ENCODE measurements around the gene TPD52L1.

Gene TPD52L1

GRCh38 chr6:125301435-125302391 is 148.1 kb downstream of the TPD52L1 start, which contains the start of gene HDDC2:
Gene HDDC2 (minus strand): TSS chr6:125301967. CDS start chr6:125301932, 35 bp downstream.
- DNase-seq = peak; percentile 83
- peaks cover 0 to 7% of the 10 kb centered on the region in 2 experiments for H3K27me3 ChIP-seq (ENCODE audit: control insufficient read depth in 1 of 2, insufficient read depth in 1 of 2, low read length in 2 of 2)
- H3K4me1 ChIP-seq (ENCODE audit: control insufficient read depth, insufficient read depth, low read depth, low read length) = peaks cover 2% of the 10 kb centered on the region
- H4K8ac ChIP-seq (ENCODE audit: low read length) = peak within 1 kb of the TSS; percentile 99
- H4K91ac ChIP-seq (ENCODE audit: low read length) = peak within 1 kb of the TSS; percentile 99
- WGBS = 6% methylated on average over 57 of the region's 67 CpGs
- peaks cover 4 to 34% of the 10 kb centered on the region in 2 experiments for H3K36me3 ChIP-seq (ENCODE audit: control insufficient read depth in 1 of 2, insufficient read depth in 2 of 2, low read depth in 1 of 2, low read length in 2 of 2)
- peak within 1 kb of the TSS; percentile 92 for H2BK15ac ChIP-seq (ENCODE audit: low read depth, poor library complexity, severe bottlenecking)
- peak within 1 kb of the TSS; percentile 83 for H3K27ac ChIP-seq (ENCODE audit: low read length, poor library complexity, severe bottlenecking)
- peak within 1 kb of the TSS; percentile 87 for H2AK5ac ChIP-seq (ENCODE audit: low read length, severe bottlenecking)
- H3K4me2 ChIP-seq (ENCODE audit: low read length, poor library complexity, severe bottlenecking) = peak within 1 kb of the TSS; percentile 70
- peak within 1 kb of the TSS; percentile 91 for H2BK5ac ChIP-seq (ENCODE audit: low read depth, low read length, poor library complexity, severe bottlenecking)
- H2AFZ ChIP-seq (ENCODE audit: low read depth, low read length) = peak within 1 kb of the TSS; percentile 96
- peak within 1 kb of the TSS; percentile 80 for H2BK120ac ChIP-seq (ENCODE audit: low read depth, low read length)
- H3K4me3 ChIP-seq (ENCODE audit: insufficient read depth in 1 of 2, low read depth in 1 of 2, low read length in 2 of 2) = peak within 1 kb of the TSS; percentile 83 to 88
- peaks cover 7% of the 10 kb centered on the region for H3K9me3 ChIP-seq (ENCODE audit: control insufficient read depth, low read length)
- H3K4ac ChIP-seq (ENCODE audit: low read depth in 1 of 2, low read length in 2 of 2) = peak within 1 kb of the TSS; percentile 96 to 98
- peak within 1 kb of the TSS; percentile 55 to 86 for H2BK12ac ChIP-seq (ENCODE audit: low read length in 2 of 2)
- H3K18ac ChIP-seq (ENCODE audit: low read depth in 1 of 2, low read length in 2 of 2) = peak within 1 kb of the TSS; percentile 89 to 97
- H3K14ac ChIP-seq (ENCODE audit: low read length in 2 of 2) = peak within 1 kb of the TSS in 1 of 2 experiments; percentile 98
- peaks cover 16% of the 10 kb centered on the region for H3K79me1 ChIP-seq (replicated peaks; ENCODE audit: low read length, poor library complexity, severe bottlenecking)
- H3K23ac ChIP-seq (ENCODE audit: low read length in 2 of 2) = peak within 1 kb of the TSS in 1 of 2 experiments; percentile 99
- H3K9ac ChIP-seq (ENCODE audit: low read length) = peak within 1 kb of the TSS; percentile 92

GRCh38 chr6:125302840-125303511 is 149.4 kb downstream of the TPD52L1 start:
- Histone ChIP-seq H2AK5ac (ENCODE audit: low read length, severe bottlenecking) (no peak overlapping the region), H2AFZ (ENCODE audit: low read depth, low read length) (no peak overlapping the region), H3K18ac (ENCODE audit: low read depth in 1 of 2, low read length in 2 of 2) (no peak overlapping the region)

GRCh38 chr6:125303512-125303854 is 149.9 kb downstream of the TPD52L1 start:
- no peak overlapping the region for H3K27ac ChIP-seq (ENCODE audit: low read length, poor library complexity, severe bottlenecking)

More at GRCh38 chr6:125302840-125303511, 149.4 kb downstream of the TPD52L1 start:
- no peak overlapping the region for H3K4me2 ChIP-seq (ENCODE audit: low read length, poor library complexity, severe bottlenecking)
- H3K9me3 ChIP-seq (ENCODE audit: control insufficient read depth, low read length) = peaks cover 7% of the 10 kb centered on the region
- no peak overlapping the region for H3K14ac ChIP-seq (ENCODE audit: low read length in 2 of 2)
- peaks cover 0 to 7% of the 10 kb centered on the region in 2 experiments for H3K27me3 ChIP-seq (ENCODE audit: control insufficient read depth in 1 of 2, insufficient read depth in 1 of 2, low read length in 2 of 2)
- H3K36me3 ChIP-seq (ENCODE audit: control insufficient read depth in 1 of 2, insufficient read depth in 2 of 2, low read depth in 1 of 2, low read length in 2 of 2) = peaks cover 3 to 22% of the 10 kb centered on the region in 2 experiments
- DNase-seq = no peak
- H2BK15ac ChIP-seq (ENCODE audit: low read depth, poor library complexity, severe bottlenecking) = no peak overlapping the region
- H3K4me3 ChIP-seq (ENCODE audit: insufficient read depth in 1 of 2, low read depth in 1 of 2, low read length in 2 of 2) = no peak overlapping the region
- H3K4me1 ChIP-seq (ENCODE audit: control insufficient read depth, insufficient read depth, low read depth, low read length) = peaks cover 2% of the 10 kb centered on the region
- H4K91ac ChIP-seq (ENCODE audit: low read length) = no peak overlapping the region
- no peak overlapping the region for H3K23ac ChIP-seq (ENCODE audit: low read length in 2 of 2)
- H3K79me1 ChIP-seq (replicated peaks; ENCODE audit: low read length, poor library complexity, severe bottlenecking) = peaks cover 13% of the 10 kb centered on the region
- H2BK120ac ChIP-seq (ENCODE audit: low read depth, low read length) = no peak overlapping the region
- no peak overlapping the region for H2BK12ac ChIP-seq (ENCODE audit: low read length in 2 of 2)
- no peak overlapping the region for H3K4ac ChIP-seq (ENCODE audit: low read depth in 1 of 2, low read length in 2 of 2)
- peak overlapping the region; percentile 29 for H3K27ac ChIP-seq (ENCODE audit: low read length, poor library complexity, severe bottlenecking)
- no peak overlapping the region for H2BK5ac ChIP-seq (ENCODE audit: low read depth, low read length, poor library complexity, severe bottlenecking)
- WGBS = 80% methylated on average over 4 of the region's 4 CpGs
- H3K9ac ChIP-seq (ENCODE audit: low read length) = no peak overlapping the region
- H4K8ac ChIP-seq (ENCODE audit: low read length) = no peak overlapping the region

More at GRCh38 chr6:125303512-125303854, 149.9 kb downstream of the TPD52L1 start:
- H3K4ac ChIP-seq (ENCODE audit: low read depth in 1 of 2, low read length in 2 of 2) = no peak overlapping the region
- H2AFZ ChIP-seq (ENCODE audit: low read depth, low read length) = no peak overlapping the region
- WGBS = no CpG with 5 or more reads among the region's 1 CpG
- H3K4me3 ChIP-seq (ENCODE audit: insufficient read depth in 1 of 2, low read depth in 1 of 2, low read length in 2 of 2) = no peak overlapping the region
- no peak overlapping the region for H2AK5ac ChIP-seq (ENCODE audit: low read length, severe bottlenecking)
- no peak overlapping the region for H2BK5ac ChIP-seq (ENCODE audit: low read depth, low read length, poor library complexity, severe bottlenecking)
- no peak overlapping the region for H2BK120ac ChIP-seq (ENCODE audit: low read depth, low read length)
- peaks cover 0 to 7% of the 10 kb centered on the region in 2 experiments for H3K27me3 ChIP-seq (ENCODE audit: control insufficient read depth in 1 of 2, insufficient read depth in 1 of 2, low read length in 2 of 2)
- no peak overlapping the region for H3K14ac ChIP-seq (ENCODE audit: low read length in 2 of 2)
- no peak overlapping the region for H4K91ac ChIP-seq (ENCODE audit: low read length)
- no peak for DNase-seq
- no peak overlapping the region for H2BK12ac ChIP-seq (ENCODE audit: low read length in 2 of 2)
- H3K9ac ChIP-seq (ENCODE audit: low read length) = no peak overlapping the region
- peaks cover 7% of the 10 kb centered on the region for H3K9me3 ChIP-seq (ENCODE audit: control insufficient read depth, low read length)
- peaks cover 11% of the 10 kb centered on the region for H3K79me1 ChIP-seq (replicated peaks; ENCODE audit: low read length, poor library complexity, severe bottlenecking)
- peaks cover 2% of the 10 kb centered on the region for H3K4me1 ChIP-seq (ENCODE audit: control insufficient read depth, insufficient read depth, low read depth, low read length)
- H3K36me3 ChIP-seq (ENCODE audit: control insufficient read depth in 1 of 2, insufficient read depth in 2 of 2, low read depth in 1 of 2, low read length in 2 of 2) = peaks cover 3 to 17% of the 10 kb centered on the region in 2 experiments
- H3K23ac ChIP-seq (ENCODE audit: low read length in 2 of 2) = no peak overlapping the region
- no peak overlapping the region for H4K8ac ChIP-seq (ENCODE audit: low read length)
- no peak overlapping the region for H3K4me2 ChIP-seq (ENCODE audit: low read length, poor library complexity, severe bottlenecking)
- no peak overlapping the region for H2BK15ac ChIP-seq (ENCODE audit: low read depth, poor library complexity, severe bottlenecking)
- H3K18ac ChIP-seq (ENCODE audit: low read depth in 1 of 2, low read length in 2 of 2) = no peak overlapping the region

All from mesenchymal stem cell (in vitro differentiated cells and primary cell).